GM21528 (cell line): Measurements from ENCODE around the gene UTP3.
"Not testable (repeated sequence)": the region's sequence is repeated elsewhere in the genome, so short reads cannot be mapped to it uniquely, and the experiment has no call there.

Experiments used
- ATAC-seq: cut with Tn5 transposase; IDR thresholded peaks from one replicate; pipeline ENCODE4 v1.9.1; 2021; ENCODE audit warnings: mild to moderate bottlenecking, moderate library complexity; ENCODE audit not compliant: unreplicated experiment, low FRiP score

UTP3 gene

DNA sequence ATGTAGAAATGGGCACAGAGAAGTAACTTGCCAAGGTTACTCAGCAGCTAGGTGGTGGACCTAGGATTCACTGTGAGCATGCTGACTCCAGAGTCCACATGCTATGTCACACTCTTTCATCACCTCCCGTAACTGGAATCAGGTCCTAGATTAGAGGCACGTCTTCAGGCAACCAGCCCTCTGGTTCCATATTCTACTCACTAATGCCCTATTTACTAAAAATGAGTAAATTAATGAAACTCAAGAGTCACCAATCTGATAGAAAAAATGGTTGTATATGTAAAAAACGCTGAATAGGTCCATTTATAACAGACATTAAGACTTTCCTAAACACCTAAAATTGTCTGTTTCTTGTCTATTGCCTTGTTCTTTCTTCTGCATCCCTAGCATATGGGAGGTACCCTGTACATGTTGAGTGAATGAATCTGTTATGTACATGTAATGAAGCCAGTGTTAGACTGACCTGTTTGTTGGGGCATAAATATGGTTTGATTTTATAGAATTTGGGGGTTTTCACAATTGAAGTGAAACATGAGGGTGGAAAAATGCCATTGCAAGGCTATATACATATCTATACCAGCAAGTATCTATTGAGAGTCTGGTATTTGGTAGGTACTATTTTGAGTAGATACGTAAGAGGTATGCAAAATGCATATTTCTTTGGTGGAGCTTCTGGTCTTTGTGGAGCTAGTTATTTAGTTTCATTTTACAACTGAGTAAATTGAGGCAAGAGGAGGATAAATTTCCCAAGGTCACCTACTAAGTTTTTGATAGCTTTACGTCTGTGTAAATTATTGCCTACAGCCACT lies 26.0 kb downstream of the UTP3 start:
- peak; percentile 64 for ATAC-seq

GRCh38 chr4:70715097-70715496 lies 26.8 kb downstream of the UTP3 start:
- ATAC-seq: peak; percentile 14

GRCh38 chr4:70718811-70719604 lies 30.7 kb downstream of the UTP3 start:
- ATAC-seq: no peak

DNA sequence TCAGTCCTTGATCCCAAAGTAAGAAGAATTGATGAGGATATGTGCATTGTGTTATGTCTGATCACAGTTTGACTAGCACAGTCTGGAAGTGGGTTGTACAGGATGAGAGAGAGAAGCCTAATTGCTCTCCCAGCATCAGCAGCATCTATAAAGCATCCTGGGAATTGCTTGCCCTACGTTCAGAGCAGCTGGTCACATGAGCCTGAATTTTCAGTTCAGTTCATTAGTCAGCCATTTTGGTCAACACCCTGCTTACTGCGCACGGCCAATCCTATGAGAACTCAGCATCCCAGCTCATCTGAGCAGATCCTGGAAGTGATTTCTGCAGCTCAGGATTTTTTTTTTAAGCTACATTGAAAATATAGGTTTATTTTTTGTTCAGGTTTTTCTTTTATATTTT lies 33.4 kb downstream of the UTP3 start, which contains the start of gene RUFY3:
Gene RUFY3, plus strand, starts transcription at position 218 of the 400 bp plus-strand sequence. CDS start 610 bp downstream, outside the sequence.
- no peak for ATAC-seq

GRCh38 chr4:70722199-70722791 lies 34.0 kb downstream of the UTP3 start:
- ATAC-seq: no peak

DNA sequence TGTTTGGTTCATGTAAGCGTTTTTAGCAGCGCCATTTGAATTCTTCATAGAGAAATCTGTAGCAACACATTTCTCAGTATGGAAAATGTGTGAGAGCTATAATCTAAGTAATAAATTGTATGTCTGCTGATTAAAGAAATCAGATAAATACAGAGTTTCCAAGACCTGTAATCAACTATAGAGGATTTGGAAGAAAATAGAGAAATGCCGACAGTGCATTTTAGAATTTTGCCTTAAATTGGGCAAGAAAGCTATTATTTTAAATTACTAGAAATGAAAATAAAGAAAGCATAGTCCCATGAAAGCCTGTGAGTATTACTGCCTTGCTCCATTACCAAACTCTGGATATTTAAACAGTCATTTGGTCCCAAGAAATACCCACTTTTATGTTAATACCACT lies 36.1 kb downstream of the UTP3 start:
- ATAC-seq: no peak

DNA sequence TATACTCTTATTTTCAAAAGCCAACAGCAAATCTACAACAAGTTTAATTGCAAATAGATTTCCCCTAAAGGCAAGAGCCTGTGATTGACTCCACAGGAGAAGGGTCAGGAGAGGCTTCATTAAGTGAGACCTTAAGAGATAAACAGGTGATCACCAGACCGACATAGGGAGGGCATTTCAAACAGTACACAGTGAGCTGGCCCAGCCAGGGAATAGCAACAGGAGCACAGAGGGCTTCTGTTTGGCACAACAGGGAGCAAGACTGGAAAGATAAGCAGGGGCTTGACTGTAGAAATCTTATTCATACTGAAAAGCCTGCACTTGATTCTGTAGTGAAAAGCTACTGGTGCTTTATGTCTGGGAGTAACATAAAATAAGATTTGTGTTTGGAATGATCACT lies 37.3 kb downstream of the UTP3 start:
- no peak for ATAC-seq

- ATAC-seq: not testable (repeated sequence)
Measured at GRCh38 chr4:70726515-70726914, 38.2 kb downstream of the UTP3 start.

- no peak for ATAC-seq
Measured at GRCh38 chr4:70728091-70728490, 39.8 kb downstream of the UTP3 start.

DNA sequence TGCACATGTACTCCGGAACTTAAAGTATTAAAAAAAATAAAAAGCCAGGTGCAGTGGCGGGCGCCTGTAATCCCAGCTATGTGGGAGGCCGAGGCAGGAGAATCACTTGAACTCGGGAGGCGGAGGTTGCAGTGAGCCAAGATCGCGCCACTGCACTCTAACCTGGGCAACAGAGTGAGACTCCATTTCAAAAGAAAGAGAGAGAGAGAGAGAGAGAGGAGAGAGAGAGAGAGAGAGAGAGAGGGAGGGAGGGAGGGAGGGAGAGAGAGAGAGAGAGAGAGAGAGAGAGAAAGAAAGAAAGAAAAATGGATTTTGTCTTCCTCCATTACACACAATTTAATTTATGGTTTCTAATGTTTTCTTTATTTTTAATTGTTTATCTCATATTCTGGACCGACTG lies 44.5 kb downstream of the UTP3 start:
- ATAC-seq: not testable (repeated sequence)

DNA sequence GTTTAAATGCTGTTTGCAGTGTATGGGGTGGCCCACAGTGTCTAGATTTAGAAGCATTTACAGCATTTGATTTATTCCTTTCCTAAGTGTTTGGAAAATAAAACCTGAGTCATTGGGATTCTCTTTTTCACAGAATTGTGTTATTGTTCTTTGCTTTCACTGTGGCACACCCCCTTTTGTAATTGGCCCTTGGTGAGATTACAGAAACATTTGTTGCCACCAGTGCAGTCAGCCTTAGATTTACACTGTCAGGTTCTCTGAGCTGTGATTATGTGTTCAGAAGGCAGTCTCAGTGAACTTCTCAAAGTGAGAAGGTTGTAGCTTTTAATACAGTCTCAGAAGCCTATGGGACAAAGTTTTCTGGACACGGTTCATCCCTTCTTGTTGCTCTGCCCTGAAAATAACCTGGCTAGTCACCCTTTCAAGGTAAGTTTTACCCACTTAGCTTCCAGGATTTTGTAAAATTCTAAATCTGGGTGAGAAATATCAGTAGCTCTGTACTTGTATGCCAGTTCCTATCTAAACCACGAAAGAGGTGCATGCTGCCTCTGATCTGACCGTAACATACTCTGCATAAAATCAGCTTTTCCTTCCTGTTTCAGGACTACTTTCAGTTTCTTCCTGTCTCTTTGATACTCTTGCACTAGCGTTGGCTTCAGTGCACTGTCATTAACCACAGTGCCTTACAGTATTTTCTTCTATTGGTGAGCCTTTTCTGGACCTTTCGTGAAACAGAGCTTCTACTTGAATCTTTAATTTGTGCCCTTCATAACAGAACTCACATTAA lies 46.0 kb downstream of the UTP3 start:
- peak; percentile 91 for ATAC-seq

- ATAC-seq: peak; percentile 22
Measured at GRCh38 chr4:70734971-70735370, 46.6 kb downstream of the UTP3 start.

GRCh38 chr4:70735915-70736314 lies 47.6 kb downstream of the UTP3 start:
- ATAC-seq: peak; percentile 27

DNA sequence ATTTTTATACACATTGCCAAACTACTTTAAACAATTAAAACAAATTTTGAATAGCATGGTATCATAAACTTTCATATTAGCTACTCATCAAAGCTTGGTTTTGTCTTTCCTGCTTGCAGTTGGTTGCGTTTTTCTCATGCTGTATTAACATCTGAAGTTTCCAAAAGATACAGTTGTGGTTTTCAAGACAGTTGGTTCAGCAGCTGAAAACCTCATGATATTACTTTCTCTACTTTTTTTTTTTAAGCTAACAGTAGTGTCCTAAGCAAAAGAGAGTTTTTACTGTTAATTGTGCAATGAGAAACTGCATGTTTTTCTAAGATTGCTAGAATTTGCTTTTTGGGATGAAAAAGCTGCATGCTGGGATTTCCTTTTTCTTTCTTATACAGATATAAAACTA lies 48.7 kb downstream of the UTP3 start:
- no peak for ATAC-seq

- no peak for ATAC-seq
Measured at GRCh38 chr4:70737409-70737808, 49.1 kb downstream of the UTP3 start.

DNA sequence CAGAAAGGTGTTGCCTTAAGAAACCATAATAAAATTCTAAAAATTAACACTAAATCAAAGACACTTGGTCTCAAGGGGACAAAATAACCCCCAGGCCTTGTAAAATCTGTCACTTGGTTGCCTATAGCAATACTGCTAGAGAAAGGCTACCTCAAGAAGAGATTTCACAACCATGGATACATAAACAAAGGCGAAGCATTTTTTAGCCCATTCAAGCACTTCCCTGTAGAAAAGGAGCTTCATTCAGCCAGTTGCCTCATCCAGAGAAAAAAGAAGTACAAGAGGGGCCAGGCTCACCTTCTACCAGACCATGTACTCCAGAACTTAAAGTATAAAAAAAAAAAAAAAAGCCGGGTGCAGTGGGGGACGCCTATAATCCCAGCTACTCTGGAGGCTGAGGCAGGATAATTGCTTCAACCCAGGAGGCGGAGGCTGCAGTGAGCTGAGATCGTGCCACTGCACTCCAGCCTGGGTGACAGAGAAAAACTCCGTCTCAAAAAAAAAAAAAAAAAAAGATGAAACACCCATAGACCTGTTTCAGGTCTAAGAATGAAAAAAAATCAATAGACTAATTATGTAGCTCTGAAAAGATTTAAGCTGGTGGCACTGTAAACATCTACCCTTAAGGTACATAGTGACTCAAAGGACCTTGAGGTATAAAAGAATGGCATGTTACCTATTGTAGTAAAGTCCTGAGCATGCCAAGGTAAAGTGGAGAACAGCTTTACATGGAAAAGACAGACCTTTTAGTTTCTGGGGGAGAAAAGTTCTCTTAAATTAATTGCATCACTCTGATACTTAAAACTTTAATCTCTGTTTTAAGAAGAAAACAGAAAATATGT lies 51.4 kb downstream of the UTP3 start:
- no peak for ATAC-seq
